GM21576 (cell line): Measurements from ENCODE around the gene CRTC1.

Experiments
- ATAC-seq: cut with Tn5 transposase; IDR thresholded peaks from one replicate; pipeline ENCODE4 v1.9.1; 2021; ENCODE audit warnings: mild to moderate bottlenecking, moderate library complexity; ENCODE audit not compliant: unreplicated experiment

Gene CRTC1

DNA sequence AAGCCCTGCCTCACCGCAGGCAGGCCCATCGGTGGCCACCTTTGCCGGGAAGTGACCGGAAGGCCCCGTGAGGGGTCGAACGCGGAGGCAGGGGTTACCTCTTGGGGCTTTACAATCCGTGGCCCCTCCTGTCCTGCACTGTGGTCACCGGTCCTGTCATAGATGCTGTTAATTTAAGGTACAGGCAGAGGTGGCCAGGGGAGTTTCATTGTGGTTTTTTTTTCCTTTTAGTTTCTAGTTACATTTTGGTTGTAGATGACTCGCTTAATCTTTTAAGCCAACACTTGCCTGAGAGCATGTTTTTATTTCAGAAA lies 94.6 kb downstream of the CRTC1 start:
- ATAC-seq, result no peak

DNA sequence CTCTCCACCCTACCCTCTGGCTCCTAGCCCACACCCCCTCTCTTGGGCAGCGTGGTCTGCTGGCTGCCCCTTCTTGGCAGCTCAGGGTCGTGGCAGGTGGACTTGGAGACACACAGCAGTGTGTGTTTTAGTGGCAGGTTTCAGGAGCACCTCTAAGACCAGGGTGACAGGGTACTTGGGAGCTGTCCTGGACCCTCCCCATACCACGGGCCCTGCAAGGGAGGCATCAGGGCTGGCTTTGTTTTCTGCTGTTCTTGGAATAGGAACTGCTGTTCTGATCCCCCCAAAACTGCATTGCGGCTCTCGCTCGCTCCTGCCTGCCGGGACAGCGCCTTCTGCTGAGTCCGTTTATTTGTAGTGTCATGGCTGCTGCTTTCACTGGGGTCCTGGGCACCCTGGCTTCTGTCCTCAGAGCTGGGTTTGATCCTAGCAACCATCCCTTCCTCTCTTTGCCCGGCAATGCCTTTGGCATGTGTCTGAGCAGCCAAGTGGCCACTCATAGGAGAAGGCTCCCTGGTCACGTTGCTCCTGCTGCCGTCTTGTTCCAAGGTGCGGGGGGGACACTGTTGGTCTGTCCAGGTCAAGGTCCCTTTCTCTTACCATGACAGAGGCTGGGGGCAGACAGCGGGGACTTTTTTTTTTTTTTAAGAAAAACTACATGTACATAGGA lies 95.5 kb downstream of the CRTC1 start:
- ATAC-seq, result no peak

DNA sequence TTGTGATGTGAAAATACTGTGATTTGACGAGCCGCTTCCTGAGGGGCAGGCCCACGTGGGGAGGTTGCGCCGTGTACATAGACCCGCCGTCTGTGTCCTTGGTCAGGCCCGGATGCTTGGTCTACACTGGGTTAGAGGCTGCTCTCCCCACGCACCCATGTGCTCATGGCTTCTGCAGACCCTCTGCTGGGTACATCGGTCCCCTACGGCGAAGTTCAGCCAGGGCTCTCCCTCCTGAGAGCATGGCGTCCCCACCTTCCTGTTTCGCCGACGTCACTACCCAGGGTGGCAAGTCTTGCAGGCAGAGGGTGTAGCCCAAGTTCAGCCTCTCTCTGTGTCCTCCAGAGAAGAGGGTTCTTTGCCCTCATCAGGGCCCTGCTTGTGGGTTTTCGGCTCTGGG lies 96.6 kb downstream of the CRTC1 start:
- ATAC-seq, result no peak

DNA sequence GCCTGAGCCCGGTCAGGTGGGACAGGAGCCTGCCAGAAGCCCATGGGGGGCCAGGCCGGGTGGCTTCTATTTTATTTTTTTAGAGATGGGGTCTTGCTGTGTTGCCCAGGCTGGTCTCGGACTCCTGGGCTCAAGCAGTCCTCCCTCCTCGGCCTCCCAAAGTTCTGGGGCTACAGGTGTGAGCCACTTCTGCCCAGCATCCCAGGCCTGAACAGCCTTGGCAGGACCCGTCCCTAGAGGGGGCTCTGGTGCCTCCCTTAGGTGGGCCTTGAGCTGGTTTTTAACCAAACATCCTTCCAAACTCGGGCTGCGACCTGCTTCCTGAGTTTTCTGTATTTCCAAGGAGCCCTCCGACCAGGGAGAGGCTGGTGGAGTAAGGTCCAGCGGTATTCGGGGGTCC lies 97.2 kb downstream of the CRTC1 start:
- no peak for ATAC-seq

DNA sequence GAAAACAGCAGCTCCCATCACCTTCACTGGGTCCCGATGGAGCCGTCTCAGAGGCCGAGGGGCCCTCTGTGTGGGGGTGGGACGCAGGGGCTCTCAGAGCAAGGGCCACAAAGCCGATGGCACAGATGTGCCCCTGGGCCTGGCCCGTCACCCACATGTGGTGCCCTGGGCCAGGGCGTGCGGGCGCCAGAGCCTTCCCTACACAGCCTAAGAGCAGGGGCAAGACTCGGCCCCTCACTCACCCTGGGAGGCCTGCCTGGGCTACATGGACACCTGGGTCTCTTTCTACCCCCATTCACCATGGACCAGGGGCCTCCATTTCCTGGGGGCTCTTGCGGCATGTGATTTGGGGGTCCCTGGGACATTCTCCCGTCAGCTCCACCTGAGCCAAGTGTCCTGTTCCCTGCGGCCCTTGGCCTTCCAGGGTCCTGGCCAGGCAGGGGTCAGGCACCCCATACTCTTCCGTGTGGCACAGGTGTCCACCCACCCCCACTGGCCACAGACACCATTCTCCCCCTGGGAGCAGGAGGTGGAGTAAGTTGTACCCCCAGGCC lies 97.6 kb downstream of the CRTC1 start:
- no peak for ATAC-seq

DNA sequence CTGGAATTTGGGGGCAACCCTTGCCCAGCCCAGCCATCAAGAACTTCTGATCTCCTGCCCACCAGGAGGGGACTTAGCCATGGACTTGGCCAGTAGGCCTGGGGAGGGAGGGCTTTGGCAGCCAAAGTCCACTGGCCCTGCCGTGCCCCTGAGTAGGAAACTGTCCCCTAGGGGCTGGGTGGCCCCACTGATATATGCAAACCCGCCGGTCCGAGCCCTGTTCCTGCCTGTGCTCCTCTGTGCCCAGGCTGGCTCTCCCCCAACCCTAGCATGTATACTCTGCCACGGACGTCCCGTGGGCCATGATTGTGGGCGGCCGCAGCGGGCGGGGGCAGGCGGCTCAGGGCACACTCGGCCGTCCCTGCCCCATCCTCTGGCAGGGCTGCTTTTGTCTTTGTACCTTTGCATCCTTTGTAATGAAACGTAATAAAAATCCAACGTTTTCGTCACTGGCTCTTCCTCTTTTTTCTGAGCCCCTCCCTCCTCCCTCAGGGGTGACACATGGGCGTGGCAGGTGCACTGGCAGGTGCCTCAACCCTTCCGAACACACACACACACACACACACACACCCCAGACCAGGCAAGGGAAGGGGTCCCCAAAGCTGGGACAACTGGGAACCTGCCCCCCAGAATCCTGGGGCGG lies 98.5 kb downstream of the CRTC1 start:
- no peak for ATAC-seq

DNA sequence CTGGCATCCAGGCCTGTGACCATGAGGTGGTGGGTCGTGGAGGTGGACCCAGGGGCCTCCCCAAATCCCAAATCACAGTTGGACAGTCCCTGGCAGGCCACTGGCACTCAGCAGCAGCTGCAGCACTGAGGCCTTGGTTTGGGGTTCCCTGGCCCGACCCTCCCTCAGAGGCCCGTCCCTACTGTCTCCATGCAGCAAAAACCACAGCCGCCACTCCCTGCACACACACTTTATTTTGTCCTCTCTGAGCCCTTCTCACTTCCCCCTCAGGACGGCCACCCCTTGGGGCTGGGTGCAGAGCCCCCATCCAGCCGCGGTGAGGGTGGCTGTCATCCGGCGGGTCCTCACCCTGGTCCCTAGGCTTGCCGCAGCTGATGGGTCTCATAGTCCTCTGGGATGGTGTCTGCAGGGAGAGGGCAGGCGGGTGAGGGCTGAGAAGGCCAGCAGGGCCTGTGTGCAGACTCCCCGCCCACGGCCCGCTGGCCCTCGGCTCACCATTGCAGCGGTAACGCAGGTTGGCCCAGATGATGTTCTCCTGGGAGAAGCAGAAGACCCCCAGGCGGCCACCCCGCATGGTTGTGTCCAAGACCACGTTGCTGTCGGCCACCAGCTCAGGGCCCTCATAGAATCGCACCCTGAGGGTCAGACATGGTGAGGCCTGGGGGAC lies 99.2 kb downstream of the CRTC1 start:
- ATAC-seq, result no peak

DNA sequence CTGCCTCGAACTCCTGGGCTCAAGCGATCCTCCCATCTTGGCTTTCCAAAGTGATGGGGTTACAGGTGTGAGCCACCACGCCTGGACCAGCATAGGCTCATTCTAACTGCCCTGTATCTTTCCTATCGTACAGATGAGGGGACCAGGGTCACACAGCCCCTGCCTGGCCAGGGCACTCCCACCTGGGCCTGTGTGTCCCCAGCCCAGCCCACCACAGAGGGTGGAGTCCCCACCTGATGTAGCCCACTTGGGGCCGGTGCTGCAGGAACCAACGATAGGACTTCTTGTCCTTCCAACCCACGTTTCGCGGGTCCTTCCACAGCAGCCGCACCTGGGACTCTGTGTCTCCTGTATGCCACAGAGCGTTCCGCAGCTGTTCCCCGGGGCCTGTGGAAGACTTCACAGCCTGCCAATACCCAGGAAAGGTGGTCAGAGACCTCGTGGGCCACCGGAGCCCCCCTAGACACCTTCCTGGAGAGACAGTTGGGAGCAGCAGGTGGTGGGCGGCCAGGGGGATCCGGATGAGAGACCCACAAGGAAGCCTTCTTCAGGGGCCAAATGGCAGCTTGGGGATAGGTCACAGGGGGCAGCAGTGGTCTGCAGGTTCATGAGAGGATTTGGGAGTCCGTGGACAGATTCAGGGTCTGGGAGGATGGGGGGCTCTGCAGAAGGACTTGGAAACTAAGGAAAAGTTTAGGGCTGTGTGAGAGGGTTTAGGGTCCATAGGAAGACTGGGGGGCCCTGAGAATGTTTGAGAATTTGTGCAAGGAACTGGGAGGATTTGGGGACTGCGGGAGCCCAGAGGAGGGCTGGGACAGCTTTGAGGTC lies 100.7 kb downstream of the CRTC1 start:
- no peak for ATAC-seq

DNA sequence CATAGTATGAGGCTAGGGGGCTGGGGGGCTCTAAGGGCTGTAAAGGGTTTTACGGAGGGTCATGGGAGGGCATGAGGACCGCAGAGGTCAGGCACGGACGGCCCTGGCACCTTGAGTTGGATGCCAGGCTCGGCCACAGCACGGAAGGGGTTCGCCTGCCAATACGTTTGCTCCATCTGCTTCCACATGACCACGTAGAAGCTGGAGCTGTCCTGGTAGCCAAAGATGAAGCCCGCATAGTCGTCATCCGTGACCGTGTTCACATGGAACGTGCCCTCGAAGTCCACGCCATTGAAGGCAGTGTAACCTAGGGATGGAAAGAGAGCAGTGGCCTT lies 101.3 kb downstream of the CRTC1 start:
- ATAC-seq, result no peak

DNA sequence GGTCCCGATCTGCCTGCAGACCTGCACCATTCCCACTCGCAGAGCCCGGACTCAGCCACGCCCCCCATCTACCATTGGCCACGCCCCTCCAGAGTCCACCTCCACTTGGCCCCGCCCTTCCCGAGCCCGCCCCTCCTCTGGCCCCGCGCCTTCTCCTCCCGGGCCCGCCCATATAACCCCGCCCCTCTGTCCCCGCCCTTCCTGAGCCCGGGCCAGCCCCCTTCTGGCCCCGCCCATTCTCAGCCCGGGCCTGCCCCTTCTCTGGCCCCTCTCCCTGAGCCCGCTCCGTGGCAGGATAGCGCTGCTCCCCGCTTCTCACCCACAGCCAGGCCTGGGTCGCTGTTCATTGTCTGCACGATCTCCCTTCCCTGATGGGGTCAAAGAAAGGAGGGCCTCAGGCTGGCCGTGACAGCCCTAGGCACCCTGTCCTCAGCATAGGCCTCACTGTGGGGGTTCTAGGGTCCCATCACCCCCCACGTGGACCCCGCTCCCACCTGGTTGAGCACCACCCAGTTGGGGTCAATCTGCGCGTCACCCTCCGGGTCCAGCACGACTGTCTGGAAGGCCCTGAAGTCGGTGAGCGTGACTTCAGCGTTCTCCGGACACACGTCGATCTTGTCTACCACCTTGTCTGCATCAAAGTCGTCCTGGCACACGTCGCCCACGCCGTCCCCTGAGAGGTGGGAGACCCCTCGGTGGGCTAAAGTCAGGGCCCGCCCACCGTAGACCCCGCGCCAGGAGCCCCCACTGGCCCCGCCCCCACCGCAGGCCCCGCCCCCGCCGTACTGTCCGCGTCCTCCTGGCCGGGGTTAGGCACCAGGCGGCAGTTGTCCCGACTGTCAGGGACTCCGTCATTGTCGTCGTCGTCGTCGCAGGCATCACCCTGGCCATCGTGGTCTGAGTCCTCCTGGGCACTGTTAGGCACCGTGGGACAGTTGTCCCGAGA lies 102.0 kb downstream of the CRTC1 start:
- ATAC-seq, result no peak

DNA sequence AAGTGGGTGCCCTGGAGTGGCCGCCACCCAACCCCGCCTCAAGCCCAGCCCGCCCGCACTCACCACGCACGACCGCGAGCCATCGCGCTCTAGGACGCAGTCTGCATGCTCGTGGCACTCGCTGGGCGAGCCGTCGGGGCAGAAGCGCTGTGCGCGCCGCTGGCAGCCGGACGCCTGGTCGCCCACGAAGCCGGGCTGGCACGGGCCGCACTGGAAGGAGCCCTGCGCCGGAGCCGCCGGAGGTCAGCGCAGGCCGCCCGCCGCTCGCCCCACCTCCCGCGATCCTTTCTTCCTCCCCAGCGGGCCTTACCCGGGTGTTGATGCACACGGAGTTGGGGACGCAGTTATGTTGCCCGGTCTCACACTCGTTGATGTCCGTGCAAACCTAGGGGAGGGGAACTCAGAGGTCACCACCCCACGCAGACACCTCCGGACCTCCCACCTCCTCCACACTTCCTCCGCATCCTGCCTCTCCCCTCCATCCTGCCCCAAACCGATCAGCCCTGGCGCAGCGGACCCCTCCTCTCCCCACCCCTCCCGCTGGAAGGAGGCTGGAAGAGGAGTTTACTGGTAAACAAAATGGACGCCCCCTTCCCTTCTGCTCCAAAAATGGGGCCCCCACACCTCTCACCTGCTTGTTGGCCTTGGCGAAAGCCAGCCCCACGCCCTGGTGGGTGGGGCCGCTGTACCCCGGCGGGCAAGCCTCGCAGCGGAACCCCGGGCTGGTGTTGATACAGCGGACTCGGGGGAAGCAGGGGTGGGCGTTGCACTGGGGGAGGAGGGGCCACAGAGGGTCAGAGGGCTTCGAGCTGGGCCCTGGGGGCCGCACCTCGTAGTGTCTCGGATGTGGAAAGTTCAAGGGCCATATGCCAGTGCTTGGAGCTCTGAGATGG lies 105.3 kb downstream of the CRTC1 start:
- ATAC-seq, result no peak

DNA sequence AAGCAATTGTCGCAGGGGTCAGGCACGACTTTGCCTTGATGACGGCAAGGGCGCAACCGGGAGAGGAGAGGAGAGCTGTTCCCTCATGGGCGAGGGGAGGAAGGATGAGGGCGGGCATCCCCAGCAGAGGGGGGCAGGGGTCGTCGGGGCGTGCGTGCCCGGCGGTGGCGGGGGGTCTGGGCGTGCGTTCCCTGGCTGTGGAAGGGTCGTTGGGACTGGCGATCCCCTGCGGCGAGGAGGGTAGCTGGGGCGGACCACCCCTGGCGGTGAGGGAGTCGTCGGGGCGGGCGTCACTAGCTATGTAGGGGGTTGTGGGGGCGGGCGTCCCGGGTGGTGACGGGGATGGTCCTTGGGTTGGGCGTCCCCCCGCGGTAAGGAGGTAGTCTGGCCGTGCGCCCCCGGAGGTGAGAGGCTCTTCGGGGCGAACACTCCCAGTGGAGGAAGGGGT lies 106.0 kb downstream of the CRTC1 start:
- ATAC-seq, result no peak

DNA sequence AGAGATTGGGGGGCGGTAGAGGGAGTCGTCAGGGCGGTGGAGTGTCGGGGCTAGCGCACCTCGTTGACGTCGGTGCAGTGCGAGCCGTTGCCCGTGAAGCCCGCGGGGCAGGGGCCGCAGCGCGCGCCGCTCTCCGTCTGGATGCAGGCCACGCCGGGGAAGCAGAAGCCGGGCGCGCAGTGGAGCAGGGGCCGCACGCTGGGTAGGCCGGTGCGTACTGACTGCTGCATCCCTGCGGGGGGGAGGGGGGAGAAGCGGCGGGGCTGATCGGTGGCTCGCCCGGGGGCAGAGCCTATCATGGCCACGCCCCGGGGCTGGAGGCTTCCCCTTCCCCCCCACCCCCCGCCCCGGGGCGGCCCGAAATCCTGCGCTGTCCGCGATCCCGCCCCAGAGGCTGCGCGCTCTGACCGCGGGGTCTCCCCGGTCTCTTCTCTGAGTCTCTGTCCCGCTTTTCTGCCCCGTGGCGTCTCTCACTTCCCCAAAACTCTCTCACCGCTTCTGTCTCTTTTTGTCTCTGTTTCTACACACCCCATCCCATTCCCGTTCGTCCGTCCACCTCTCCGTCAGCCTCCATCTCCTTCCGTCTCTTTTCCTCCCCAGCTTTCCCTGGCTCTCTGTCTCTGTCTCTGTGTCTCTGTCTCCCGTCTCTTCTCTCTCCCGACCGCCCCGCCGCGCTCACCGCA lies 106.5 kb downstream of the CRTC1 start:
- no peak for ATAC-seq

DNA sequence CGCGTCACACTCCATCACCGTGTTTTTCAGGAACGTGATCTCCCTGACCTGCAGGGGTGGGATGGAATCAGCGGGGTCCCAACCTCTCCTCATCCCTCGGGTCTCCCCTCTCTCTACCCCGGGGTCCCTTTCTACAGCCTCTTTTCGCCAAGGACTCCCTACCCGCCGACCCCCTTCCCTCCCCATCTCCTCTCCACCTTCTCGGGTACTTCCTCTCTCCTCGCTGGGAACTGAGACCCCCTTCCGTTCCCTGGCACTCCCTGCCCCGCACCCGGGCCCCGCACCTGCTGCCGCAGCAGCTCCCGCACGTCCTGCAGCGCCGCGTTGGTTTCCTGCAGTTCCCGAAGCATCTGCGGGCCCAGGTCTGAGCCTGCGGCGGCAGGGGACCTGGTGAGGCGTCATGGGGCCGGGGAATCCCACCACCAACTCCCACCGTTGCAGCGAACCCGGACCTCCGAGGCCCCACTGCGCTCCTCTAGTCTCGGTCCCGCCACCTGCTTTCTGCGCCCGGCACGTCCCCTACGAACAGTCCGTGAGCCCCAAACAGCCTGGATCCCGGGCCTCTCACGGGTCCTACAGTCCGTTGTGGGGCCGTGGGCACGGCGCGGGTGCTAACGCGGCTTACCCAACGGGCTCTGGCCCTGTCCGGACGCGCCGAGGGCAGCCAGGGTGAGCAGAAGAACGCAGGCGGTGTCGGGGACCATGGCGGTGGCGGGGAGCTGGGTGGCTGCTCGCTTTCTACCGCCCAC lies 107.3 kb downstream of the CRTC1 start, which contains the start of gene COMP:
COMP (minus strand) TSS at position 740 of the 749 bp plus-strand sequence; CDS start at position 704, 36 bp downstream.
- no peak for ATAC-seq

DNA sequence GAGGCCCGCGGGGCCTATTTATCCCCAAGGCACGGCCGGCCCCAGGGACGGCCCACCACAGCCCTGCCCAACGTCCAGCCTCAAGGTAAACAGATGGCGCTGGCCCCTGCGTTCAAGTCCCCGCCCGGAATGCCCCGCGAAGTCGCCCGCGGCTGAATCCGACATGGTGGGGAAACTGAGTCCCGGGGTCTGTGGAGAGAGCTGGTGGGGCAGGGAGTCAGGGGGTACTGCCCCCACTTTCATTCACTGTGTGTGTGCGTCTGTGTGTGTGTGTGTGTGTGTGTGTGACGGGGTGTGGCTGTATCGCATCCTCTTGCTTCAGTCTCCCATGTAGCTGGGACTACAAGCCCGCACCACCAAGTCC lies 107.8 kb downstream of the CRTC1 start:
- ATAC-seq, result no peak

DNA sequence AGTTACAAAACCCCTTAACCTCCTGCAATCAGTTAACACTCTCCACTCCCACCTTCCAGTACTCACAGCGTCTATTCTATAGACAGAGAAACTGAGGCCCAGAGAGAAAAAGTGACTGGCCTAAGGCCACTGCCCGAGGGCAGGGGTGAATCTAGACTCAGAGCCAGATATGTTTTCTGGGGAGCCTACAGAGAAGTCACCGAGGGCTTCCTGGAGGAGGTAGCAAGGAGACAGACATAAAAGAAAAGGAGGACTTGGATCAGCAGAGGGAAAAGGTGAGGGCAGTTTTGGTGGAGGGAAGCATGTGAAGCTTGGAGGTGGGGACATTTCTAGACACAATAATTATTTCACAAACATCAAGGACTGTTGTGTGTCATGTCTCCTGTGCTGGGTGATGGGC lies 109.2 kb downstream of the CRTC1 start:
- no peak for ATAC-seq

DNA sequence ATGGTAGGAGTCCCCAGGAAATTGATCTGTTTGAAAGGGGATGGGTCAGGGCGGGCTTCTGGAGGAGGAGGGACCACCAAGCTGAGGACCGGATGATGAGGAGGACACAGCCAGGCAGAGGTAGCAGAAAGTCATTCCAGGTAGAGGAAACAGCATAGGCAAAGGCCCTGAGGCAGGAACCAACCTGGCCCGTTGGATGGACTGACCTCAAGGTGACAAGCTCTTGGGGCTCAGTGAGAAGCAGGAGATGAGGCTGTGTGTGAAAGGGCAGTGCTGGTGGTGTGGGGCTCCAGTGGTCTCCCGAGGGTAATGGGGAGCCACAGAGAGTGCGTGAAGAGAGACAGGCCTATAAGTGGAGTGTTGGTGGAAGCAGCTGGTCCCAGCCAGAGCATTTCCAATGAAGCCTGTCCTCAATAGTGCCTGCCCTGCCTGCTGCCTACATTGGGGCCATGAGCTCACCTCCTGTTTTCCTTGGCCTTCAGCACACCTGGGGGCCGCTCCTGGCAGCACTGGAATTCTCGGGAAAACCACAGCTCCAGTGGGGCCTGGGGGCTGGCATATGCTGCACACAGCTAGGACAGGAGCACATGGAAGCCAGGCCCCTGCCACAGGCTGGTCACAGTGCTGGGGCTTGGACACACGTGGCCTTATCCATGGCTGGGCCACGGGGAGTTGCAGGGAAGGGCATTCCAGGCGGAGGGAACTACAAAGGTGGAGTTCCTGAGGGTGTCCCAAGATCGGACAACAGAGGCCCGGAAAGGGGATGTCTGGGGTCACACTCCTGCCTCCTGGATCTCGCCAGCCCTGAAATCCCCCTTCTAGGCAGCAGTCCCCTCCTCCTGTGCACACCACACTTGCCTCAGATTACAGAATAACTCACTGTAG lies 109.9 kb downstream of the CRTC1 start:
- ATAC-seq, result no peak
